Cardiac muscle cell (in vitro differentiated cells and primary cell): Measurements from ENCODE around the gene DBP. TPM values are rescaled to one million over a fixed set of nuclear protein-coding genes. Genes with fewer than 3 reads are reported as not detected.

ENCODE experiments used
- DNase-seq, 2 donors: peaks; one replicate each; pipeline versions ENCODE4 v3.0.0 to v3.0.0-alpha.2; 2010 to 2017; ENCODE audit warnings: low read depth in 1 of 2, low spot score in 1 of 2
- H3K27ac ChIP-seq: fragments of 200-600 bp; sonication (generic); 2 replicates; pipeline ENCODE4 v1.5.1; 2016
- H3K27me3 ChIP-seq: fragments of 200-600 bp; sonication (generic); 2 replicates; pipeline ENCODE4 v1.6.0; 2016; ENCODE audit warnings: control low read depth
- H3K36me3 ChIP-seq: fragments of 200-600 bp; sonication (generic); 2 replicates; pipeline ENCODE4 v1.5.1; 2016; ENCODE audit warnings: control low read depth
- H3K4me1 ChIP-seq: fragments of 200-600 bp; sonication (generic); 2 replicates; pipeline ENCODE4 v1.8.1; 2017; ENCODE audit warnings: low read depth, mild to moderate bottlenecking, mixed run types
- H3K4me3 ChIP-seq: fragments of 200-600 bp; sonication (generic); 2 replicates; pipeline ENCODE4 v1.5.1; 2016; ENCODE audit warnings: mild to moderate bottlenecking
- H3K9me3 ChIP-seq: fragments of 200-600 bp; sonication (generic); 2 replicates; pipeline ENCODE4 v1.5.1; 2017; ENCODE audit warnings: low read depth, mild to moderate bottlenecking, control low read depth
- CTCF ChIP-seq: IDR thresholded peaks from 2 replicates; pipeline ENCODE4 v1.5.1; 2012; ENCODE audit warnings: low read depth, mild to moderate bottlenecking, low read length
- polyA plus RNA-seq: library from polyadenylated mRNA; unstranded; fragments of >200 nt; fragmentation: Nextera tagmentation; extraction: Ambion mirVana; gene quantifications from 2 replicates; pipeline ENCODE4 v1.2.1, GENCODE V29; 2016
- total RNA-seq: library from RNA; depleted of rRNA; stranded (reverse); fragments of >200 nt; gene quantifications from 2 replicates; pipeline ENCODE4 v1.2.3, GENCODE V29; 2016

DBP gene
- total and polyA plus RNA-seq, 2 experiments from 2014 or later: 23.3 to 30.0 TPM

- DNase-seq: no peak
- Histone ChIP-seq H3K4me1 (no peaks in the 10 kb centered on the region), H3K27me3 (no peaks in the 10 kb centered on the region), H3K9me3 (no peaks in the 10 kb centered on the region), H3K4me3 (no peak overlapping the region), H3K36me3 (no peaks in the 10 kb centered on the region), H3K27ac (no peak overlapping the region)
- no peak for TF ChIP-seq CTCF
These were observed 37.1 kb upstream of the DBP start for GRCh38 chr19:48674216-48674809.

GRCh38 chr19:48673436-48674100, 36.4 kb upstream of the DBP start:
- H3K27me3 ChIP-seq: no peaks in the 10 kb centered on the region
- no peaks in the 10 kb centered on the region for H3K4me1 ChIP-seq
- TF ChIP-seq CTCF: no peak
- H3K4me3 ChIP-seq: no peak overlapping the region
- DNase-seq: no peak
- H3K9me3 ChIP-seq: no peaks in the 10 kb centered on the region
- no peaks in the 10 kb centered on the region for H3K36me3 ChIP-seq
- H3K27ac ChIP-seq: no peak overlapping the region

GRCh38 chr19:48672994-48673393, 35.8 kb upstream of the DBP start, which contains the start of gene NTN5:
Gene NTN5 (minus strand): TSS chr19:48673017. CDS start chr19:48670986, 2,031 bp downstream.
- no peaks in the 10 kb centered on the region for H3K27me3 ChIP-seq
- no peak for TF ChIP-seq CTCF
- H3K36me3 ChIP-seq: no peaks in the 10 kb centered on the region
- no peaks in the 10 kb centered on the region for H3K4me1 ChIP-seq
- no peaks in the 10 kb centered on the region for H3K9me3 ChIP-seq
- no peak within 1 kb of the TSS for H3K27ac ChIP-seq
- no peak for DNase-seq
- H3K4me3 ChIP-seq: no peak within 1 kb of the TSS

- Histone ChIP-seq H3K27ac (no peak overlapping the region), H3K36me3 (no peaks in the 10 kb centered on the region), H3K9me3 (no peaks in the 10 kb centered on the region)
These were observed 34.3 kb upstream of the DBP start for GRCh38 chr19:48671446-48671995.

GRCh38 chr19:48670699-48671445, 33.7 kb upstream of the DBP start:
- H3K36me3 ChIP-seq: no peaks in the 10 kb centered on the region
- no peak overlapping the region for H3K4me3 ChIP-seq
- no peaks in the 10 kb centered on the region for H3K4me1 ChIP-seq
- DNase-seq: no peak
- no peak overlapping the region for H3K27ac ChIP-seq
- no peaks in the 10 kb centered on the region for H3K27me3 ChIP-seq
- H3K9me3 ChIP-seq: no peaks in the 10 kb centered on the region
- TF ChIP-seq CTCF: no peak

More at GRCh38 chr19:48671446-48671995, 34.3 kb upstream of the DBP start:
- no peak for DNase-seq
- no peak overlapping the region for H3K4me3 ChIP-seq
- H3K4me1 ChIP-seq: no peaks in the 10 kb centered on the region
- no peak for TF ChIP-seq CTCF
- no peaks in the 10 kb centered on the region for H3K27me3 ChIP-seq
